ENCODE measurements around the gene BICRAL. TPM values are rescaled to one million over a fixed set of nuclear protein-coding genes. Genes with fewer than 3 reads are reported as not detected.

The BICRAL gene
- total RNA-seq, 1 donor from 2014 or later = 23.2 TPM

Other genes with a start within 250 kb of the BICRAL start
- 37.1 TPM for gene UBR2, start 218.0 kb upstream of the BICRAL start, total RNA-seq
- 6.1 TPM for gene PRPH2, start 59.5 kb upstream of the BICRAL start, total RNA-seq
- gene TBCC, start 35.9 kb upstream of the BICRAL start, total RNA-seq = 79.1 TPM
- gene RPL7L1, start 97.6 kb downstream of the BICRAL start, total RNA-seq = 157 TPM
- gene PTCRA, start 134.0 kb downstream of the BICRAL start, total RNA-seq = not detected
- gene CNPY3, start 147.4 kb downstream of the BICRAL start, total RNA-seq = 14.7 TPM
- gene GNMT, start 178.7 kb downstream of the BICRAL start, total RNA-seq = not detected
- gene PEX6, start 197.1 kb downstream of the BICRAL start, total RNA-seq = 25.3 TPM
- 37.5 TPM for gene PPP2R5D, start 202.5 kb downstream of the BICRAL start, total RNA-seq
- 31.4 TPM for gene MEA1, start 231.9 kb downstream of the BICRAL start, total RNA-seq
- 164 TPM for gene KLHDC3, start 232.2 kb downstream of the BICRAL start, total RNA-seq
- gene RRP36, start 239.6 kb downstream of the BICRAL start, total RNA-seq = 60.3 TPM

Data from frontal cortex (tissue), 1 donor.